Smooth muscle cell (in vitro differentiated cells): ENCODE measurements around the gene VPS39. TPM values are rescaled to one million over a fixed set of nuclear protein-coding genes. Genes with fewer than 3 reads are reported as not detected.

ENCODE experiments used
- DNase-seq: peaks from one replicate; lab custom pipeline; 2025; ENCODE audit not compliant: unreplicated experiment; lab: John Stamatoyannopoulos, UW
- H2AFZ ChIP-seq: fragments of 200-600 bp; sonication (generic); 2 replicates; pipeline ENCODE4 v1.6.0; 2016; ENCODE audit warnings: antibody characterized with exemption, low read depth, mild to moderate bottlenecking
- H3F3A ChIP-seq: fragments of 200-600 bp; sonication (generic); 2 replicates; pipeline ENCODE4 v1.6.0; 2017; ENCODE audit warnings: antibody characterized with exemption, low read depth
- H3K27ac ChIP-seq: fragments of 200-600 bp; sonication (generic); 2 replicates; pipeline ENCODE4 v1.5.1; 2016; ENCODE audit warnings: low read depth, mild to moderate bottlenecking
- H3K27me3 ChIP-seq: fragments of 200-600 bp; sonication (generic); 2 replicates; pipeline ENCODE4 v1.6.1; 2016; ENCODE audit warnings: low read depth, mild to moderate bottlenecking
- H3K36me3 ChIP-seq: fragments of 200-600 bp; sonication (generic); 2 replicates; pipeline ENCODE4 v1.5.1; 2016; ENCODE audit warnings: low read depth
- H3K4me1 ChIP-seq: fragments of 200-600 bp; sonication (generic); 2 replicates; pipeline ENCODE4 v1.5.1; 2016; ENCODE audit warnings: low read depth
- H3K4me2 ChIP-seq: fragments of 200-600 bp; sonication (generic); 2 replicates; pipeline ENCODE4 v1.6.0; 2016; ENCODE audit warnings: mild to moderate bottlenecking
- H3K4me3 ChIP-seq: fragments of 200-600 bp; sonication (generic); 2 replicates; pipeline ENCODE4 v1.5.1; 2016; ENCODE audit warnings: mild to moderate bottlenecking
- H3K79me2 ChIP-seq: fragments of 200-600 bp; sonication (generic); 2 replicates; pipeline ENCODE4 v1.6.0; 2016; ENCODE audit warnings: low read depth, mild to moderate bottlenecking
- H3K9ac ChIP-seq: fragments of 200-600 bp; sonication (generic); 2 replicates; pipeline ENCODE4 v1.6.0; 2016; ENCODE audit warnings: low read depth
- H3K9me3 ChIP-seq: fragments of 200-600 bp; sonication (generic); replicated peaks from 2 replicates; pipeline ENCODE4 v1.5.1; 2016; ENCODE audit warnings: low read depth
- H4K20me1 ChIP-seq: fragments of 200-600 bp; sonication (generic); 2 replicates; pipeline ENCODE4 v1.6.0; 2016; ENCODE audit warnings: low read depth
- WGBS: methylation state at CpG from one replicate; pipeline ENCODE4 v1.1.7; 2016; ENCODE audit warnings: low lambda C conversion rate; 5-methylcytosine and 5-hydroxymethylcytosine counted together
- polyA plus RNA-seq: library from polyadenylated mRNA; unstranded; fragments of >200 nt; fragmentation: Nextera tagmentation; extraction: Ambion mirVana; gene quantifications from 2 replicates; pipeline ENCODE4 v1.2.1, GENCODE V29; 2016
- total RNA-seq: library from RNA; depleted of rRNA; stranded (reverse); fragments of >200 nt; gene quantifications from 2 replicates; pipeline ENCODE4 v1.2.3, GENCODE V29; 2014
- TF ChIP-seq, protein P1 (sequence below): fragments of 200-600 bp; sonication (generic); IDR thresholded peaks from 2 replicates; pipeline ENCODE4 v1.5.1; 2017; ENCODE audit warnings: borderline replicate concordance, mild to moderate bottlenecking, antibody characterized with exemption; ENCODE audit not compliant: insufficient read depth, poor library complexity, severe bottlenecking

The VPS39 gene
- total and polyA plus RNA-seq, 2 experiments from 2014 or later: 35.0 to 41.2 TPM

- WGBS: 70% methylated on average over 8 of the region's 8 CpGs
- no peak overlapping the region for H3K4me3 ChIP-seq
- H3K4me2 ChIP-seq: no peak overlapping the region
- H3K27me3 ChIP-seq: peaks cover 22% of the 10 kb centered on the region
- no peak for DNase-seq
- H3K9ac ChIP-seq: no peak overlapping the region
- no peaks in the 10 kb centered on the region for H3K79me2 ChIP-seq
- TF ChIP-seq, protein P1, sequence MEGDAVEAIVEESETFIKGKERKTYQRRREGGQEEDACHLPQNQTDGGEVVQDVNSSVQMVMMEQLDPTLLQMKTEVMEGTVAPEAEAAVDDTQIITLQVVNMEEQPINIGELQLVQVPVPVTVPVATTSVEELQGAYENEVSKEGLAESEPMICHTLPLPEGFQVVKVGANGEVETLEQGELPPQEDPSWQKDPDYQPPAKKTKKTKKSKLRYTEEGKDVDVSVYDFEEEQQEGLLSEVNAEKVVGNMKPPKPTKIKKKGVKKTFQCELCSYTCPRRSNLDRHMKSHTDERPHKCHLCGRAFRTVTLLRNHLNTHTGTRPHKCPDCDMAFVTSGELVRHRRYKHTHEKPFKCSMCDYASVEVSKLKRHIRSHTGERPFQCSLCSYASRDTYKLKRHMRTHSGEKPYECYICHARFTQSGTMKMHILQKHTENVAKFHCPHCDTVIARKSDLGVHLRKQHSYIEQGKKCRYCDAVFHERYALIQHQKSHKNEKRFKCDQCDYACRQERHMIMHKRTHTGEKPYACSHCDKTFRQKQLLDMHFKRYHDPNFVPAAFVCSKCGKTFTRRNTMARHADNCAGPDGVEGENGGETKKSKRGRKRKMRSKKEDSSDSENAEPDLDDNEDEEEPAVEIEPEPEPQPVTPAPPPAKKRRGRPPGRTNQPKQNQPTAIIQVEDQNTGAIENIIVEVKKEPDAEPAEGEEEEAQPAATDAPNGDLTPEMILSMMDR: no peak
- H3K4me1 ChIP-seq: no peaks in the 10 kb centered on the region
- no peaks in the 10 kb centered on the region for H3F3A ChIP-seq
- H4K20me1 ChIP-seq: no peaks in the 10 kb centered on the region
- H3K36me3 ChIP-seq: no peaks in the 10 kb centered on the region
- no peak overlapping the region for H2AFZ ChIP-seq
- no peak overlapping the region for H3K27ac ChIP-seq
- no peaks in the 10 kb centered on the region for H3K9me3 ChIP-seq
Measured at GRCh38 chr15:42130246-42130986, 77.7 kb downstream of the VPS39 start.

- Histone ChIP-seq H3K79me2 (no peaks in the 10 kb centered on the region), H3K36me3 (no peaks in the 10 kb centered on the region), H4K20me1 (no peaks in the 10 kb centered on the region), H3K4me1 (no peaks in the 10 kb centered on the region), H2AFZ (no peak overlapping the region), H3K4me2 (no peak overlapping the region), H3K4me3 (no peak overlapping the region), H3K9ac (no peak overlapping the region), H3K27me3 (peaks cover 22% of the 10 kb centered on the region), H3F3A (no peaks in the 10 kb centered on the region), H3K27ac (no peak overlapping the region), H3K9me3 (no peaks in the 10 kb centered on the region)
- TF ChIP-seq, protein P1: no peak
- 74% methylated on average over 2 of the region's 2 CpGs for WGBS
- no peak for DNase-seq
Measured at GRCh38 chr15:42129364-42129763, 78.7 kb downstream of the VPS39 start.

GRCh38 chr15:42128476-42128875 lies 79.6 kb downstream of the VPS39 start:
- no peaks in the 10 kb centered on the region for H3K9me3 ChIP-seq
- no peak overlapping the region for H3K4me3 ChIP-seq
- no peak overlapping the region for H3K9ac ChIP-seq
- WGBS: 89% methylated on average over 3 of the region's 6 CpGs
- H3F3A ChIP-seq: no peaks in the 10 kb centered on the region
- no peaks in the 10 kb centered on the region for H3K36me3 ChIP-seq
- no peak overlapping the region for H3K4me2 ChIP-seq
- no peaks in the 10 kb centered on the region for H3K79me2 ChIP-seq
- H3K27me3 ChIP-seq: peaks cover 22% of the 10 kb centered on the region
- TF ChIP-seq, protein P1: no peak
- no peak overlapping the region for H2AFZ ChIP-seq
- no peak for DNase-seq
- H4K20me1 ChIP-seq: no peaks in the 10 kb centered on the region
- H3K4me1 ChIP-seq: no peaks in the 10 kb centered on the region
- H3K27ac ChIP-seq: no peak overlapping the region

DNA sequence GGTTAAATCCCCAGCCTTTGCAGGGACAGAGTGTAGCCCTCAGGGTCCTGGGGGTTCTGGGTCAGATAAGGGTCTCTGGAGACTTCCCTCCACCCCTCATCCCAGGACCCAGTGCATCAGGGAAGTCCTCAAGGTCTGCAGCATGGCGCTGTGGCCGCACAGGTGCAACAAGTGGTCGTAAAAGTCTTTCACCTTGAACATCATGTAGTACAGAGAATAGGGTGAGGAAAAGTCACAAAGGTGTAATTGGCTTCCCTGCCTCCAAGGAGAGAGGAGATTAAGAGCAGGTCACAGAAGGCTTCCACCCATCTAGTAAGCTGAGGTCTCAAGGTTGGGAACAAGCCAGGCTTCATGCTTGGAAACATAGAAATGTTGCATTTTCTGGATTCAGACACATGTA lies 84.6 kb downstream of the VPS39 start:
- no peaks in the 10 kb centered on the region for H4K20me1 ChIP-seq
- 63% methylated on average over 3 of the region's 3 CpGs for WGBS
- H3K9ac ChIP-seq: no peak overlapping the region
- no peak for DNase-seq
- H3K4me3 ChIP-seq: no peak overlapping the region
- no peaks in the 10 kb centered on the region for H3K27me3 ChIP-seq
- H3K27ac ChIP-seq: no peak overlapping the region
- H3K79me2 ChIP-seq: no peaks in the 10 kb centered on the region
- no peaks in the 10 kb centered on the region for H3K36me3 ChIP-seq
- TF ChIP-seq, protein P1: no peak
- H2AFZ ChIP-seq: no peak overlapping the region
- no peaks in the 10 kb centered on the region for H3K9me3 ChIP-seq
- H3K4me2 ChIP-seq: no peak overlapping the region
- H3K4me1 ChIP-seq: no peaks in the 10 kb centered on the region
- no peaks in the 10 kb centered on the region for H3F3A ChIP-seq
